IMR-90 (cell line): ENCODE measurements around the gene PPP2R2D. TPM values are rescaled to one million over a fixed set of nuclear protein-coding genes. Genes with fewer than 3 reads are reported as not detected.

Source experiments
- ATAC-seq: fragments of 200-7000 bp; cut with Tn5 transposase; 2 replicates; pipeline ENCODE4 v1.9.1; 2020; ENCODE audit warnings: low read depth, mild to moderate bottlenecking, moderate library complexity
- BruUV-seq: library from RNA; stranded (reverse); fragments of 400-500 nt; replicated peaks from 2 replicates; lab custom pipeline; 2021; lab: Mats Ljungman, UMichigan
- CTCF ChIA-PET: fragments of 300-600 bp; formaldehyde crosslinking; extraction: SDS; loops from one replicate; lab custom pipeline; 2021; ENCODE audit warnings: antibody characterized with exemption; lab: Yijun Ruan, JAX
- POLR2A ChIA-PET: fragments of 300-600 bp; sonication (Branson Sonifier 250); formaldehyde crosslinking; loops from one replicate; lab custom pipeline; 2022; ENCODE audit warnings: antibody characterized with exemption; ENCODE audit not compliant: unreplicated experiment; lab: Charles Lee
- DNase-seq: peaks from one replicate; pipeline ENCODE4 v3.0.0; 2013
- H2AFZ ChIP-seq: replicated peaks from 2 replicates; pipeline ENCODE3; 2013; ENCODE audit warnings: low read length, mild to moderate bottlenecking; ENCODE audit not compliant: poor library complexity
- H2AK5ac ChIP-seq: 2 replicates; pipeline ENCODE4 v1.6.1; 2013; ENCODE audit warnings: low read depth, low read length, inconsistent platforms
- H2AK9ac ChIP-seq: replicated peaks from 2 replicates; pipeline ENCODE3; 2013; ENCODE audit warnings: mild to moderate bottlenecking, low read depth, low read length, moderate library complexity; ENCODE audit not compliant: poor library complexity
- H2BK120ac ChIP-seq: 2 replicates; pipeline ENCODE4 v1.6.1; 2013; ENCODE audit warnings: low read depth, low read length, inconsistent platforms
- H2BK15ac ChIP-seq: 3 replicates; pipeline ENCODE4 v1.6.1; 2013; ENCODE audit warnings: low read depth, low read length, inconsistent platforms
- H2BK20ac ChIP-seq: 2 replicates; pipeline ENCODE4 v1.6.1; 2013; ENCODE audit warnings: low read depth, mild to moderate bottlenecking, inconsistent platforms, low read length, moderate library complexity
- H2BK5ac ChIP-seq: 2 replicates; pipeline ENCODE4 v1.6.1; 2013; ENCODE audit warnings: mild to moderate bottlenecking, low read depth, low read length, inconsistent platforms; ENCODE audit not compliant: poor library complexity, severe bottlenecking
- H3K14ac ChIP-seq: replicated peaks from 2 replicates; pipeline ENCODE4 v1.6.1; 2013; ENCODE audit warnings: low read depth, low read length, inconsistent platforms
- H3K18ac ChIP-seq: 2 replicates; pipeline ENCODE4 v1.6.1; 2013; ENCODE audit warnings: low read depth, low read length, control low read depth
- H3K23ac ChIP-seq: 2 replicates; pipeline ENCODE4 v1.6.1; 2013; ENCODE audit warnings: low read depth, low read length, inconsistent platforms
- H3K27ac ChIP-seq: 2 replicates; pipeline ENCODE4 v1.5.1; 2013; ENCODE audit warnings: mild to moderate bottlenecking, control low read depth, low read length; ENCODE audit not compliant: insufficient read depth
- H3K27me3 ChIP-seq: 2 replicates; pipeline ENCODE4 v1.6.1; 2013; ENCODE audit warnings: low read length; ENCODE audit not compliant: control insufficient read depth, insufficient read depth
- H3K36me3 ChIP-seq: 2 replicates; pipeline ENCODE4 v1.6.1; 2013; ENCODE audit warnings: low read length, mixed read lengths; ENCODE audit not compliant: control insufficient read depth, insufficient read depth
- H3K4ac ChIP-seq: 2 replicates; pipeline ENCODE4 v1.6.1; 2013; ENCODE audit warnings: low read depth, low read length, inconsistent platforms
- H3K4me1 ChIP-seq: 2 replicates; pipeline ENCODE4 v1.6.1; 2013; ENCODE audit warnings: low read length, mixed read lengths; ENCODE audit not compliant: control insufficient read depth, insufficient read depth
- H3K4me2 ChIP-seq: 2 replicates; pipeline ENCODE4 v1.6.1; 2013; ENCODE audit warnings: low read depth, mild to moderate bottlenecking, control low read depth, low read length, moderate library complexity
- H3K4me3 ChIP-seq: 2 replicates; pipeline ENCODE4 v1.5.1; 2013; ENCODE audit warnings: low read depth, mild to moderate bottlenecking, control low read depth, low read length, moderate library complexity; ENCODE audit not compliant: insufficient read depth
- H3K56ac ChIP-seq: 2 replicates; pipeline ENCODE4 v1.6.1; 2013; ENCODE audit warnings: low read length, inconsistent platforms; ENCODE audit not compliant: insufficient read depth; ENCODE audit errors: extremely low read depth
- H3K79me1 ChIP-seq, 2 experiments: 2 replicates each; pipeline ENCODE4 v1.6.1; 2013; ENCODE audit warnings: low read length in 2 of 2, inconsistent platforms in 1 of 2, low read depth in 1 of 2
- H3K9ac ChIP-seq: 2 replicates; pipeline ENCODE4 v1.6.1; 2013; ENCODE audit warnings: low read depth, low read length, control low read depth
- H3K9me1 ChIP-seq: 2 replicates; pipeline ENCODE4 v1.6.1; 2013; ENCODE audit warnings: low read length, inconsistent platforms; ENCODE audit not compliant: insufficient read depth
- H3K9me3 ChIP-seq: 2 replicates; pipeline ENCODE4 v1.6.1; 2013; ENCODE audit warnings: low read length; ENCODE audit not compliant: control insufficient read depth, insufficient read depth
- H4K20me1 ChIP-seq: 2 replicates; pipeline ENCODE4 v1.6.1; 2013; ENCODE audit warnings: low read length, inconsistent platforms; ENCODE audit not compliant: insufficient read depth
- H4K5ac ChIP-seq: 2 replicates; pipeline ENCODE4 v1.6.1; 2013; ENCODE audit warnings: mild to moderate bottlenecking, low read depth, low read length, control low read depth
- H4K8ac ChIP-seq, 2 experiments: 2 replicates each; pipeline ENCODE4 v1.6.1; 2013; ENCODE audit warnings: low read depth in 2 of 2, low read length in 2 of 2, control low read depth in 1 of 2, inconsistent platforms in 1 of 2
- H4K91ac ChIP-seq: 2 replicates; pipeline ENCODE4 v1.6.1; 2013; ENCODE audit warnings: low read depth, low read length, inconsistent platforms; ENCODE audit not compliant: insufficient read depth
- BHLHE40 ChIP-seq: fragments of 150-350 bp; IDR thresholded peaks from 2 replicates; pipeline ENCODE4 v1.6.1; 2016; ENCODE audit warnings: mild to moderate bottlenecking, low read depth, low read length
- CEBPB ChIP-seq: IDR thresholded peaks from 2 replicates; pipeline ENCODE4 v1.6.1; 2012; ENCODE audit warnings: low read depth, low read length, improper control_type of control experiment
- MAFK ChIP-seq: IDR thresholded peaks from 2 replicates; pipeline ENCODE4 v1.6.1; 2012; ENCODE audit warnings: low read depth, low read length, improper control_type of control experiment
- MAZ ChIP-seq: IDR thresholded peaks from 2 replicates; pipeline ENCODE4 v1.6.1; 2012; ENCODE audit warnings: low read depth, mild to moderate bottlenecking, low read length, improper control_type of control experiment, moderate library complexity, borderline replicate concordance
- MXI1 ChIP-seq: IDR thresholded peaks from 2 replicates; pipeline ENCODE4 v1.6.1; 2012; ENCODE audit warnings: low read depth, mild to moderate bottlenecking, low read length, moderate library complexity, borderline replicate concordance
- RAD21 ChIP-seq: IDR thresholded peaks from 2 replicates; pipeline ENCODE4 v1.6.1; 2012; ENCODE audit warnings: low read length, improper control_type of control experiment
- WGBS, 2 experiments: methylation state at CpG; one replicate each; pipeline versions ENCODE4 v1.1.5 to v1.1.7; 2013; ENCODE audit warnings: missing lambda C conversion rate in 2 of 2; ENCODE audit not compliant: insufficient read length in 1 of 2; ENCODE audit errors: extremely low coverage in 2 of 2; 5-methylcytosine and 5-hydroxymethylcytosine counted together
- dilution Hi-C: fragments of 300-500 bp; cut with HindIII; formaldehyde crosslinking; loops from one replicate; pipeline ENCODE4 v1.14.3; 2018; ENCODE audit warnings: low sequenced_read_pairs; ENCODE audit not compliant: unreplicated experiment
- in situ Hi-C: fragments of 300-500 bp; cut with MboI; formaldehyde crosslinking; loops from 3 replicates; pipeline ENCODE4 v1.14.3; 2019; ENCODE audit warnings: low sequenced_read_pairs, inconsistent platforms, mixed read lengths
- intact Hi-C: fragments of 100-400 bp; cut with micrococcal nuclease; formaldehyde crosslinking; loops from 2 replicates; pipeline ENCODE4 v1.10.0; 2022
- polyA plus RNA-seq, 3 experiments: library from polyadenylated mRNA; depleted of rRNA; stranded (reverse); fragments of >200 nt; gene quantifications; 2 replicates each; pipeline ENCODE4 v1.2.3, GENCODE V29; 2012; ENCODE audit warnings: low replicate concordance in 1 of 3
- total RNA-seq: library from RNA; depleted of rRNA; stranded (reverse); fragments of >200 nt; gene quantifications from 2 replicates; pipeline ENCODE4 v1.2.3, GENCODE V29; 2012
- TF ChIP-seq, protein P1 (sequence below): fragments of 150-350 bp; IDR thresholded peaks from 2 replicates; pipeline ENCODE4 v1.6.1; 2017; ENCODE audit warnings: mild to moderate bottlenecking, antibody characterized with exemption, low read length, low read depth
- TF ChIP-seq, protein P2 (sequence below): conservative IDR thresholded peaks from 2 replicates; pipeline ENCODE4 v1.5.1; 2012; ENCODE audit warnings: mild to moderate bottlenecking, low read depth, low read length, improper control_type of control experiment

PPP2R2D gene
- total and polyA plus RNA-seq, 2 of the 4 experiments (the other 2 are of a cell fraction): 22.8 to 23.8 TPM

DNA sequence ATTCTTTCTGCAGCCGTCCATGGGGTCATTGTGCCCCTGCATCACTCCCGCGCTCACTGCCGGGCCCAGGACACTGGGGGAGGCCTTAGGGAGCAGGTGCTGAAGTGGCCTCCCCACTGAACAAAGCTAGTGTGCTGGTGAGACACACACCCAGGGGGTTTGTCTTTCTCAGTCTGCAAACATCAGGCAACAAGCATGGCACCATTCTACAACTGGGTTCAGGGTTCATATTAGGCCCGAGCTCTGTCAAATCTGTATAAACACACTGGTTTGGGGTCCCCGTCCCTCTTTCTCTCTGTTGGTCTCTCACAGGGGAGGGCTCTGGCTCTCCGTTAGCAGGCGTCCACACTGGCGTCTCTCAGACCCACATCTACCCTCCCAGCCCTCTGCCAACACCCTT lies 11.1 kb upstream of the PPP2R2D start:
- in situ Hi-C loops (loop anchor here (5.0 to 10.0 kb wide), 2 partner anchors 133 to 245 kb away; no protein-coding TSS in a partner anchor), dilution Hi-C loops (no loop called here), intact Hi-C loops (no loop called here)
- peak overlapping the region; percentile 13 for H2AK9ac ChIP-seq
- H4K8ac ChIP-seq: no peak overlapping the region
- no peak overlapping the region for H3K23ac ChIP-seq
- H3K9me3 ChIP-seq: no peaks in the 10 kb centered on the region; the same call in 1 of the 2 replicates
- no peak overlapping the region for H3K27ac ChIP-seq
- POLR2A ChIA-PET: no interaction called here
- no peak overlapping the region for H2AK5ac ChIP-seq
- no peaks in the 10 kb centered on the region for H3K9me1 ChIP-seq
- H3K18ac ChIP-seq: no peak overlapping the region
- no peak overlapping the region for H2BK20ac ChIP-seq
- CTCF ChIA-PET: no interaction called here
- no peak overlapping the region for H3K9ac ChIP-seq
- peaks cover 39% of the 10 kb centered on the region for H3K27me3 ChIP-seq
- no peak overlapping the region for H3K4me3 ChIP-seq
- H3K79me1 ChIP-seq: no peaks in the 10 kb centered on the region
- ATAC-seq: no peak
- no peak overlapping the region for H2BK120ac ChIP-seq
- H4K91ac ChIP-seq: no peak overlapping the region
- no peak overlapping the region for H4K5ac ChIP-seq
- H4K20me1 ChIP-seq: no peaks in the 10 kb centered on the region
- H2BK5ac ChIP-seq: no peak overlapping the region
- no peak overlapping the region for H3K14ac ChIP-seq
- WGBS, 2 experiments: 86% methylated on average over 5 of the region's 9 CpGs; no CpG with 5 or more reads in 1 of the 2 experiments
- no TSS peak for BruUV-seq
- H3K4me1 ChIP-seq: no peaks in the 10 kb centered on the region
- H3K4me2 ChIP-seq: no peak overlapping the region
- H3K56ac ChIP-seq: no peak overlapping the region
- no peak for DNase-seq
- no peak for TF ChIP-seq MXI1
- no peak for TF ChIP-seq MAFK
- TF ChIP-seq, protein P1, sequence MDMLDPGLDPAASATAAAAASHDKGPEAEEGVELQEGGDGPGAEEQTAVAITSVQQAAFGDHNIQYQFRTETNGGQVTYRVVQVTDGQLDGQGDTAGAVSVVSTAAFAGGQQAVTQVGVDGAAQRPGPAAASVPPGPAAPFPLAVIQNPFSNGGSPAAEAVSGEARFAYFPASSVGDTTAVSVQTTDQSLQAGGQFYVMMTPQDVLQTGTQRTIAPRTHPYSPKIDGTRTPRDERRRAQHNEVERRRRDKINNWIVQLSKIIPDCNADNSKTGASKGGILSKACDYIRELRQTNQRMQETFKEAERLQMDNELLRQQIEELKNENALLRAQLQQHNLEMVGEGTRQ: no peak
- TF ChIP-seq BHLHE40: no peak
- no peak for TF ChIP-seq MAZ
- TF ChIP-seq CEBPB: no peak
- TF ChIP-seq RAD21: no peak
- TF ChIP-seq, protein P2, sequence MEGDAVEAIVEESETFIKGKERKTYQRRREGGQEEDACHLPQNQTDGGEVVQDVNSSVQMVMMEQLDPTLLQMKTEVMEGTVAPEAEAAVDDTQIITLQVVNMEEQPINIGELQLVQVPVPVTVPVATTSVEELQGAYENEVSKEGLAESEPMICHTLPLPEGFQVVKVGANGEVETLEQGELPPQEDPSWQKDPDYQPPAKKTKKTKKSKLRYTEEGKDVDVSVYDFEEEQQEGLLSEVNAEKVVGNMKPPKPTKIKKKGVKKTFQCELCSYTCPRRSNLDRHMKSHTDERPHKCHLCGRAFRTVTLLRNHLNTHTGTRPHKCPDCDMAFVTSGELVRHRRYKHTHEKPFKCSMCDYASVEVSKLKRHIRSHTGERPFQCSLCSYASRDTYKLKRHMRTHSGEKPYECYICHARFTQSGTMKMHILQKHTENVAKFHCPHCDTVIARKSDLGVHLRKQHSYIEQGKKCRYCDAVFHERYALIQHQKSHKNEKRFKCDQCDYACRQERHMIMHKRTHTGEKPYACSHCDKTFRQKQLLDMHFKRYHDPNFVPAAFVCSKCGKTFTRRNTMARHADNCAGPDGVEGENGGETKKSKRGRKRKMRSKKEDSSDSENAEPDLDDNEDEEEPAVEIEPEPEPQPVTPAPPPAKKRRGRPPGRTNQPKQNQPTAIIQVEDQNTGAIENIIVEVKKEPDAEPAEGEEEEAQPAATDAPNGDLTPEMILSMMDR: no peak
- H3K4ac ChIP-seq: no peak overlapping the region
- no peaks in the 10 kb centered on the region for H3K36me3 ChIP-seq
- H2BK15ac ChIP-seq: no peak overlapping the region
- H2AFZ ChIP-seq: no peak overlapping the region
